CD4-positive, alpha-beta memory T cell (primary cell): ENCODE measurements around the gene ARMH3. TPM values are rescaled to one million over a fixed set of nuclear protein-coding genes. Genes with fewer than 3 reads are reported as not detected.

Source experiments
- CTCF ChIA-PET: fragments of 350-600 bp; sonication (Branson Sonifier 250); formaldehyde crosslinking; loops from one replicate; lab custom pipeline; 2021; ENCODE audit warnings: inconsistent platforms; ENCODE audit not compliant: partially characterized antibody; lab: Charles Lee
- POLR2A ChIA-PET: fragments of 350-600 bp; sonication (Branson Sonifier 250); formaldehyde crosslinking; loops from one replicate; lab custom pipeline; 2021; ENCODE audit not compliant: partially characterized antibody; lab: Charles Lee
- DNase-seq, 5 donors: peaks; one replicate each; pipeline versions ENCODE4 v3.0.0 to v3.0.0-alpha.2; 2020 to 2022; ENCODE audit warnings: mixed read lengths in 1 of 5
- H3K27ac ChIP-seq: one replicate; pipeline ENCODE4 v1.7.0; 2013; ENCODE audit warnings: low read depth, low read length
- H3K27me3 ChIP-seq: 2 replicates; pipeline ENCODE4 v1.7.0; 2013; ENCODE audit warnings: mild to moderate bottlenecking, low read length, moderate library complexity; ENCODE audit not compliant: insufficient read depth
- H3K36me3 ChIP-seq: 2 replicates; pipeline ENCODE4 v1.7.0; 2013; ENCODE audit warnings: mild to moderate bottlenecking, low read length, moderate library complexity; ENCODE audit not compliant: insufficient read depth
- H3K4me1 ChIP-seq: 2 replicates; pipeline ENCODE4 v1.7.0; 2013; ENCODE audit warnings: mild to moderate bottlenecking, low read length, moderate library complexity; ENCODE audit not compliant: insufficient read depth
- H3K4me3 ChIP-seq, 2 donors: one replicate each; pipeline ENCODE4 v1.7.0; 2013; ENCODE audit warnings: low read length in 2 of 2, mild to moderate bottlenecking in 1 of 2
- H3K9me3 ChIP-seq, 2 donors: one replicate each; pipeline ENCODE4 v1.7.0; 2013; ENCODE audit warnings: low read length in 2 of 2, control low read depth in 1 of 2; ENCODE audit not compliant: control insufficient read depth in 1 of 2
- H3K27ac Mint-ChIP-seq, 7 donors: one replicate each; pipeline ENCODE4 v1.8.0; 2020 to 2021; ENCODE audit warnings: mixed read lengths in 7 of 7, mild to moderate bottlenecking in 6 of 7, inconsistent platforms in 3 of 7, moderate library complexity in 3 of 7
- H3K27me3 Mint-ChIP-seq, 2 donors: one replicate each; pipeline ENCODE4 v1.8.0; 2020 to 2021; ENCODE audit warnings: mixed read lengths in 2 of 2
- H3K36me3 Mint-ChIP-seq, 2 donors: one replicate each; pipeline ENCODE4 v1.8.0; 2020 to 2021; ENCODE audit warnings: mixed read lengths in 2 of 2, inconsistent platforms in 1 of 2, mild to moderate bottlenecking in 1 of 2
- H3K4me1 Mint-ChIP-seq, 4 donors: one replicate each; pipeline ENCODE4 v1.8.0; 2020 to 2021; ENCODE audit warnings: mixed read lengths in 4 of 4, mild to moderate bottlenecking in 1 of 4
- H3K4me3 Mint-ChIP-seq, 8 donors: one replicate each; pipeline ENCODE4 v1.8.0; 2020 to 2021; ENCODE audit warnings: mixed read lengths in 8 of 8, mild to moderate bottlenecking in 7 of 8, moderate library complexity in 6 of 8, inconsistent platforms in 3 of 8
- H3K9me3 Mint-ChIP-seq, 8 donors: one replicate each; pipeline ENCODE4 v1.8.0; 2020 to 2021; ENCODE audit warnings: mixed read lengths in 8 of 8, mild to moderate bottlenecking in 5 of 8, inconsistent platforms in 3 of 8, moderate library complexity in 1 of 8
- intact Hi-C: fragments of 100-400 bp; cut with micrococcal nuclease; formaldehyde crosslinking; loops from one replicate; pipeline ENCODE4 v1.15.1; 2023
- polyA plus RNA-seq, 2 donors: library from polyadenylated mRNA; unstranded; fragments of 300-500 nt; fragmentation: Illumina TruSeq; gene quantifications; one replicate each; pipeline ENCODE4 v1.2.3, GENCODE V29; 2021
- total RNA-seq, 2 experiments: library from RNA; stranded (reverse); gene quantifications; one replicate each; pipeline ENCODE4 v1.2.3, GENCODE V29; 2021

Gene ARMH3
- total and polyA plus RNA-seq, 4 experiments from 2014 or later = 21.9 to 31.8 (median 30.0) TPM

DNA sequence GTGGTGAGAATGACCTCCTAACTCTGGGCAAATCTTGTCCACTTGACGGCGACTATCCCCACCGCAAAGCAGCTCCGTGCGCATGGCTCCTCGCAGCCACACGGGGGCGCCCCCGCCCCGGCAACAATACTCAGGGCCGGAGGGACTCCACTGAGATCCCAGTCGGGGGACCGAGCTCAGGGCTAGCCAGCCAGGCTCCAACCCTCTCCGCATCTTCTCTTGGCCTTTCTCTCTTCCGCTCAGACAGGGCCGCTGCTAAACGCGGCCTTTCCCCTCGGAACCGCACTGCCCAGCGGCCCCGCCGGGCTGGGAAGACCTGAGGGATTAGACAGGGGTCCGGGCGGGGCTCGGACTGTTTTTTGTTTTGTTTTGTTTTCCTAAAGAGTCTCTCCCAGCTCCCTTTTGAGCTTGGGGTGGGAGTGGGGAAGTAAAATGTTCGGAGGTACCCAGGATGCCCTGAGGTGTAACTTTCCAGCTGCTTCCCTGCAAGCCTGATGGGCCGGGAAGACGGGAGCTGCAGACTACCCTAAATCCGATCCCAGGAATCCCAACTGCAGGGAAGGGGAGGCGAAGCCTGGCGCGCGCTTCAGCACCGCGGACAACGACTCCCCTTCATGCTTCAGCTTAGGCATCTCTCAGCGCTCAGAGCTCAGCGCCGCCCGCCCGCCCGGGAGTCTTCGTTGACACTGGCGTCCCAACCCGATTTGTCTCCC is 215.1 kb downstream of the ARMH3 start:
- DNase-seq = peak; percentile 61 to 72 (median 65)
- no peak overlapping the region for H3K27ac ChIP-seq
- H3K4me3 ChIP-seq = peak overlapping the region; percentile 17 to 34
- Mint-ChIP-seq H3K4me1 (peaks cover 29 to 62% (median 42%) of the 10 kb centered on the region in 4 donors), H3K9me3 (no peaks in the 10 kb centered on the region), H3K4me3 (peak overlapping the region; percentile 82 to 99 (median 90)), H3K27me3 (no peaks in the 10 kb centered on the region), H3K27ac (peak overlapping the region in 6 of 7 donors; percentile 30 to 92 (median 78)), H3K36me3 (peaks cover 3 to 5% of the 10 kb centered on the region in 2 donors)
- H3K4me1 ChIP-seq = peaks cover 41% of the 10 kb centered on the region
- H3K36me3 ChIP-seq = no peaks in the 10 kb centered on the region
- H3K9me3 ChIP-seq = no peaks in the 10 kb centered on the region
- H3K27me3 ChIP-seq = no peaks in the 10 kb centered on the region
- intact Hi-C loops = loop anchor here (1.0 to 5.0 kb wide), 7 partner anchors 11 to 276 kb away; partner anchors contain the start of gene OGA
- ChIA-PET POLR2A (interaction anchor here (0.5 to 4.3 kb wide), 9 partner anchors 10 to 1664 kb away, joined by 3 to 61 read pairs (median 5); partner anchors contain the start of genes NPM3 and OGA), CTCF (interaction anchor here (0.8 to 6.4 kb wide), 57 partner anchors 8 to 782 kb away, joined by 3 to 74 read pairs (median 5); partner anchors contain the start of genes ARMH3, NPM3 and OGA)

- H3K4me3 Mint-ChIP-seq = peak overlapping the region; percentile 82 to 99 (median 90)
- DNase-seq = peak in 4 of 5 donors; percentile 28 to 61 (median 35)
Measured at GRCh38 chr10:101840102-101840684, 215.8 kb downstream of the ARMH3 start.

DNA sequence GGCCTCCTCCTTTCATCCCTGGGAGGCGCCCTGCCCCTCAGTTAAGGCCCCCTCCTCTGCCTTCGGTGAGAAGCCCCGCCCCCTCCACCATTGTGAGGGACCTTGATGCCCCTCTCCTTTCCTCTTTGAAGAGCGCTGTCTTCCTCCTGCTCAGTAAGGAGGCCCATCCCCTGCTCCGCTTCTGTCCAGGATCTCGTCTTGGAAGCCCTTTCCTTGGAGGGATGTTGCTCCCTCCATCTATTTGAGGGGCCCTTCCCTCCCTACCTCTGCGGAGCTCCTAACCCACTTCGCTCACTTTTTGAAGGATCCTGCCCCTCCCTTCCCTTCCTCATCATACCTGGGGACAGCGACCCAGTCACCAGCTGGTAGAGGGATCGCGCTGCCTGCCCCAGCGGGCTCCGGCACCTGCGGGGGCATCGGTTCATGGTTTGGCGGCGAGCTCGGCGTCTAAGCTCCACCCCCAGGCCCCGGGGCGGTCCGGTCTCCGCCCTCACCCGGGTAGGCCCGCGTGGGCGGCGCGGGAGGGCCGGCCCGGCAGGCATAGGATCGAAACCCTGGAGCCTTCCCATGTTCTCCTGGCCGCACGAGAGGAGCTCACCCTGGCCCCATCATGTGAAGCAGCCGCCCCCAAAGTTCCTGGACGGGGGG is 216.4 kb downstream of the ARMH3 start:
- H3K36me3 ChIP-seq = no peaks in the 10 kb centered on the region
- H3K9me3 Mint-ChIP-seq = peaks cover 0 to 1% (median 0%) of the 10 kb centered on the region in 8 donors
- no peaks in the 10 kb centered on the region for H3K27me3 Mint-ChIP-seq
- peak; percentile 53 to 71 (median 56) for DNase-seq
- CTCF ChIA-PET = interaction anchor here (0.6 to 6.4 kb wide), 16 partner anchors 9 to 625 kb away, joined by 3 to 74 read pairs (median 8); partner anchors contain the start of gene OGA
- H3K4me1 ChIP-seq = peaks cover 55% of the 10 kb centered on the region
- H3K27ac ChIP-seq = no peak overlapping the region
- H3K27me3 ChIP-seq = no peaks in the 10 kb centered on the region
- H3K4me3 ChIP-seq = peak overlapping the region in 1 of 2 donors; percentile 34
- H3K4me1 Mint-ChIP-seq = peaks cover 39 to 73% (median 52%) of the 10 kb centered on the region in 4 donors
- intact Hi-C loops = loop anchor here (1.0 to 5.0 kb wide), 7 partner anchors 9 to 278 kb away; partner anchors contain the start of gene OGA
- peak overlapping the region; percentile 82 to 99 (median 90) for H3K4me3 Mint-ChIP-seq
- H3K27ac Mint-ChIP-seq = peak overlapping the region in 6 of 7 donors; percentile 42 to 84 (median 71)
- H3K36me3 Mint-ChIP-seq = no peaks in the 10 kb centered on the region
- H3K9me3 ChIP-seq = no peaks in the 10 kb centered on the region
- POLR2A ChIA-PET = interaction anchor here (1.5 to 4.3 kb wide), 4 partner anchors 9 to 229 kb away, joined by 5 to 61 read pairs (median 19); partner anchors contain the start of gene OGA

More at GRCh38 chr10:101840102-101840684, 215.8 kb downstream of the ARMH3 start:
- no peaks in the 10 kb centered on the region for H3K9me3 ChIP-seq
- H3K27ac ChIP-seq = peak overlapping the region; percentile 14
- H3K4me1 Mint-ChIP-seq = peaks cover 33 to 68% (median 46%) of the 10 kb centered on the region in 4 donors
- H3K27me3 Mint-ChIP-seq = no peaks in the 10 kb centered on the region
- POLR2A ChIA-PET = interaction anchor here (1.0 to 4.3 kb wide), 6 partner anchors 10 to 228 kb away, joined by 3 to 61 read pairs (median 8); partner anchors contain the start of genes NPM3 and OGA
- intact Hi-C loops = loop anchor here (1.0 to 5.0 kb wide), 7 partner anchors 10 to 277 kb away; partner anchors contain the start of gene OGA
- no peaks in the 10 kb centered on the region for H3K27me3 ChIP-seq
- peak overlapping the region; percentile 29 to 34 for H3K4me3 ChIP-seq
- H3K36me3 Mint-ChIP-seq = peaks cover 0 to 1% of the 10 kb centered on the region in 2 donors
- H3K27ac Mint-ChIP-seq = peak overlapping the region; percentile 48 to 92 (median 73)
- H3K36me3 ChIP-seq = no peaks in the 10 kb centered on the region
- no peaks in the 10 kb centered on the region for H3K9me3 Mint-ChIP-seq
- CTCF ChIA-PET = interaction anchor here (0.8 to 6.4 kb wide), 39 partner anchors 9 to 665 kb away, joined by 3 to 74 read pairs (median 7); partner anchors contain the start of genes ARMH3, NPM3 and OGA
- H3K4me1 ChIP-seq = peaks cover 48% of the 10 kb centered on the region

GRCh38 chr10:101839002-101839401 is 217.0 kb downstream of the ARMH3 start:
- H3K9me3 ChIP-seq = no peaks in the 10 kb centered on the region
- H3K27me3 ChIP-seq = no peaks in the 10 kb centered on the region
- no peaks in the 10 kb centered on the region for H3K36me3 ChIP-seq
- Mint-ChIP-seq H3K4me1 (peaks cover 39 to 73% (median 52%) of the 10 kb centered on the region in 4 donors), H3K9me3 (peaks cover 0 to 1% (median 0%) of the 10 kb centered on the region in 8 donors), H3K27me3 (no peaks in the 10 kb centered on the region), H3K27ac (peak overlapping the region in 4 of 7 donors; percentile 42 to 79 (median 66)), H3K36me3 (no peaks in the 10 kb centered on the region), H3K4me3 (peak overlapping the region; percentile 82 to 99 (median 90))
- intact Hi-C loops = no loop called here
- DNase-seq = no peak
- ChIA-PET POLR2A (interaction anchor here (1.5 to 4.3 kb wide), 3 partner anchors 9 to 25 kb away, joined by 9 to 61 read pairs (median 29); partner anchors contain the start of gene OGA), CTCF (interaction anchor here (0.6 to 6.4 kb wide), 13 partner anchors 9 to 625 kb away, joined by 3 to 74 read pairs (median 11); partner anchors contain the start of gene OGA)
- H3K4me3 ChIP-seq = no peak overlapping the region
- no peak overlapping the region for H3K27ac ChIP-seq
- H3K4me1 ChIP-seq = peaks cover 55% of the 10 kb centered on the region

DNA sequence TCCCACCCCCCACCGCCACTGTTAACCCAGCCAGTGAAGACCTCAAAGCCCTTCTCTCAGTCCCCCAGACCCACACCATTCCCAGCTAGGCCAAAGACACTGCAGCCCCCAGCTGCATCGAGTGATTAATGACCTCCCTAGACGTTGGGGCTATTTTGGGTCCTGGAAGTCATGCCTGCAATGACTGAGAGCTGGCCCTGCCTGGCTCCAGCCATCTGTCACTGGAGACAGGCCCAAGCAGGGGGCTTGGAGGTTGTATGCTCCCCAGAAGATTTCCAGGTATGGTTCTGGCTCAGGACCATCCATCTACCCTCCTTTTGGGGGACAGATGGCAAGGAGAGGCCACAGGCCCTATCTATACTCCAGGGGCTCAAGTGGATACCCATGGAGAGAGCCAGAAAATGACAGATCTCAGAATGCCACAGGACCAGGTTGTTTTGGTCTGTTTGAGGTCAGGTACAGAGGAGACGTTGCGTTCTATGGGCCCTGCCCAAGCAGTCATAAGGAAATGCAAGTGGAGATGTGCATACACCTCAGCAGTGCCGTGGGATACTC is 217.5 kb downstream of the ARMH3 start:
- no peak for DNase-seq
- ChIA-PET POLR2A (interaction anchor here (3.9 to 4.3 kb wide), 2 partner anchors 8 to 21 kb away, joined by 29 to 61 read pairs; partner anchors contain the start of gene OGA), CTCF (interaction anchor here (1.2 to 10.1 kb wide), 8 partner anchors 12 to 235 kb away, joined by 3 to 88 read pairs (median 62); partner anchors contain the start of gene OGA)
- Mint-ChIP-seq H3K9me3 (peaks cover 0 to 1% (median 0%) of the 10 kb centered on the region in 8 donors), H3K27ac (peak overlapping the region in 3 of 7 donors; percentile 24 to 78 (median 54)), H3K4me3 (peak overlapping the region in 7 of 8 donors; percentile 82 to 99 (median 89)), H3K36me3 (no peaks in the 10 kb centered on the region), H3K4me1 (peaks cover 43 to 76% (median 56%) of the 10 kb centered on the region in 4 donors), H3K27me3 (no peaks in the 10 kb centered on the region)
- no peaks in the 10 kb centered on the region for H3K9me3 ChIP-seq
- H3K27ac ChIP-seq = no peak overlapping the region
- no peaks in the 10 kb centered on the region for H3K36me3 ChIP-seq
- H3K4me1 ChIP-seq = peaks cover 58% of the 10 kb centered on the region
- H3K27me3 ChIP-seq = no peaks in the 10 kb centered on the region
- intact Hi-C loops = no loop called here
- no peak overlapping the region for H3K4me3 ChIP-seq

GRCh38 chr10:101837748-101838147 is 218.2 kb downstream of the ARMH3 start:
- Histone ChIP-seq H3K4me3 (no peak overlapping the region), H3K27me3 (no peaks in the 10 kb centered on the region), H3K27ac (no peak overlapping the region), H3K9me3 (no peaks in the 10 kb centered on the region), H3K36me3 (no peaks in the 10 kb centered on the region), H3K4me1 (peaks cover 58% of the 10 kb centered on the region)
- no peak for DNase-seq
- H3K27me3 Mint-ChIP-seq = no peaks in the 10 kb centered on the region
- H3K36me3 Mint-ChIP-seq = no peaks in the 10 kb centered on the region
- peak overlapping the region in 1 of 8 donors; percentile 25 for H3K4me3 Mint-ChIP-seq
- H3K4me1 Mint-ChIP-seq = peaks cover 46 to 78% (median 58%) of the 10 kb centered on the region in 4 donors
- no peak overlapping the region for H3K27ac Mint-ChIP-seq
- ChIA-PET POLR2A (interaction anchor here (11.6 kb wide), 1 partner anchor 19 kb away, joined by 204 read pairs; the partner anchor contains the start of gene OGA), CTCF (interaction anchor here (0.7 to 10.1 kb wide), 12 partner anchors 9 to 276 kb away, joined by 3 to 88 read pairs (median 6); partner anchors contain the start of gene OGA)
- intact Hi-C loops = no loop called here
- peaks cover 0 to 1% (median 0%) of the 10 kb centered on the region in 8 donors for H3K9me3 Mint-ChIP-seq
